ENCODE measurements around the gene CDC20. TPM values are rescaled to one million over a fixed set of nuclear protein-coding genes. Genes with fewer than 3 reads are reported as not detected.

CDC20 gene
- total RNA-seq, 1 experiment from 2014 or later, result 215 TPM

DNA sequence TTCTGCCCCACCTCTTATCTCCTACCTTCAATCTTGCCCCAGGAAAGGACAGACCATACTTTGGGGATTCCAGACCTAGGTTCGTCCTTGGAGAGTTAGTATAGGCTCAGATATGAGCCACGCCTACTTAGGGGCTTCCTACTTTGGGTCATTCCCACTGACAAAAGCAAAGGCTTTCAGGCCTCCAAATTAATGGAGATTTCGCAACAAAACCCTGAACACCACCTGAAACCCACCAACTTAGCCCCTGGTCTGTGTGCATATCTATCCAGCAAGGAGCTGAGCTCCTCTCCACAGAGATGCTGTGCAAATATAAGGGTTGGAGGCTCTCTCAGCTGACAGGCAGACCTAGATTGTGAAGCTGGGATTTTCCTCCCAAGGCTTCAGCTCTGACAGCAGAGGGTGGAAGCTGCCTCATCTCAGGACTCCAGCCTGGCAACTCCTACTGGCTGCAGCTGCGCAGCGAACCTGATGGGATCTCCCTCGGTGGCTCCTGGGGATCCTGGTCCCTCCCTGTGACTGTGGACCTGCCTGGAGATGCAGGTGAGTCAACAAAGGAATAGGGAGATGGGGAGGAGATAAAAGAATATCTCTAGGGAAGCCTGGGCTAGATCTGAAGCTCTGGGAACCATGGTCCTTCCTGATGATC is 19.1 kb upstream of the CDC20 start:
- no TSS peak for BruUV-seq (replicated peaks)
- Histone ChIP-seq H3K27ac (ENCODE audit: low read length) (no peak overlapping the region), H3K9me3 (ENCODE audit: control insufficient read depth, insufficient read depth, low read depth, low read length) (no peaks in the 10 kb centered on the region), H3K27me3 (ENCODE audit: control insufficient read depth, insufficient read depth, low read length) (no peaks in the 10 kb centered on the region), H3K4me3 (ENCODE audit: low read depth in 2 of 2, low read length in 2 of 2) (no peak overlapping the region), H3K4me1 (ENCODE audit: control insufficient read depth, insufficient read depth, low read length) (no peaks in the 10 kb centered on the region), H3K36me3 (ENCODE audit: control insufficient read depth, insufficient read depth, low read length) (no peaks in the 10 kb centered on the region)
- POLR2A ChIA-PET, result interaction anchor here (1.1 kb wide), 1 partner anchor 10 kb away, joined by 3 read pairs; no protein-coding TSS in a partner anchor
- CTCF ChIA-PET, result no interaction called here
- ATAC-seq (no peak), DNase-seq (ENCODE audit: low read depth, low spot score) (no peak)
- intact Hi-C loops (cut with micrococcal nuclease; ENCODE audit: unreplicated experiment), result no loop called here
- TF ChIP-seq CTCF (IDR thresholded peaks at IDR 0.05) (no peak), REST (IDR thresholded peaks at IDR 0.05; ENCODE audit: insufficient read depth in 1 of 2, low read depth in 2 of 2, low read length in 1 of 2) (no peak), SIN3A (IDR thresholded peaks at IDR 0.05; ENCODE audit: borderline replicate concordance, insufficient read depth, low read depth, low read length) (no peak)
- in situ Hi-C loops (cut with HindIII; ENCODE audit: low pct_unique_long_range_greater_than_20kb, low sequenced_read_pairs), result no loop called here

GRCh38 chr1:43340559-43340958 is 18.2 kb upstream of the CDC20 start:
- CTCF ChIA-PET, result no interaction called here

More at GRCh38 chr1:43340559-43340958, 18.2 kb upstream of the CDC20 start:
- H3K27ac ChIP-seq (ENCODE audit: low read length), result no peak overlapping the region
- no peaks in the 10 kb centered on the region for H3K9me3 ChIP-seq (ENCODE audit: control insufficient read depth, insufficient read depth, low read depth, low read length)
- in situ Hi-C loops (cut with HindIII; ENCODE audit: low pct_unique_long_range_greater_than_20kb, low sequenced_read_pairs), result no loop called here
- no peaks in the 10 kb centered on the region for H3K4me1 ChIP-seq (ENCODE audit: control insufficient read depth, insufficient read depth, low read length)
- no peaks in the 10 kb centered on the region for H3K27me3 ChIP-seq (ENCODE audit: control insufficient read depth, insufficient read depth, low read length)
- ATAC-seq (no peak), DNase-seq (ENCODE audit: low read depth, low spot score) (no peak)
- POLR2A ChIA-PET, result no interaction called here
- H3K4me3 ChIP-seq (ENCODE audit: low read depth in 2 of 2, low read length in 2 of 2), result no peak overlapping the region
- no peak for TF ChIP-seq REST (IDR thresholded peaks at IDR 0.05; ENCODE audit: insufficient read depth in 1 of 2, low read depth in 2 of 2, low read length in 1 of 2)
- no peak for TF ChIP-seq POLR2AphosphoS5 (IDR thresholded peaks at IDR 0.05; ENCODE audit: low read depth, low read length)
- no peak for TF ChIP-seq SIN3A (IDR thresholded peaks at IDR 0.05; ENCODE audit: borderline replicate concordance, insufficient read depth, low read depth, low read length)
- no peak for TF ChIP-seq TCF7L2 (IDR thresholded peaks at IDR 0.05; ENCODE audit: low read depth, low read length)
- TF ChIP-seq CTCF (IDR thresholded peaks at IDR 0.05), result no peak
- no TSS peak for BruUV-seq (replicated peaks)
- intact Hi-C loops (cut with micrococcal nuclease; ENCODE audit: unreplicated experiment), result no loop called here
- H3K36me3 ChIP-seq (ENCODE audit: control insufficient read depth, insufficient read depth, low read length), result no peaks in the 10 kb centered on the region

All from Panc1 (cell line).